GM23338 (cell line): ENCODE measurements around the gene TOB2.

Source experiments
- CREB1 ChIP-seq: fragments of 250-450 bp; sonication (Bioruptor Pico); IDR thresholded peaks from 2 replicates; pipeline ENCODE4 v1.5.0; 2020; ENCODE audit warnings: low read depth, mild to moderate bottlenecking, moderate library complexity
- EZH2 ChIP-seq: fragments of 200-600 bp; sonication (generic); IDR thresholded peaks from one replicate; pipeline ENCODE4 v1.8.0; 2017; ENCODE audit warnings: antibody characterized with exemption, mild to moderate bottlenecking, low read depth; ENCODE audit not compliant: unreplicated experiment
- EZH2phosphoT487 ChIP-seq: fragments of 200-600 bp; sonication (generic); IDR thresholded peaks from one replicate; pipeline ENCODE4 v1.8.1; 2018; ENCODE audit warnings: antibody characterized with exemption; ENCODE audit not compliant: unreplicated experiment
- JUNB ChIP-seq: IDR thresholded peaks from one replicate; pipeline ENCODE4 v1.6.1; 2016; ENCODE audit warnings: antibody characterized with exemption; ENCODE audit not compliant: unreplicated experiment
- NANOG ChIP-seq: IDR thresholded peaks from 2 replicates; pipeline ENCODE4 v1.6.1; 2016; ENCODE audit warnings: antibody characterized with exemption, borderline replicate concordance
- POLR2AphosphoS5 ChIP-seq: IDR thresholded peaks from 2 replicates; pipeline ENCODE4 v1.6.1; 2016; ENCODE audit warnings: antibody characterized with exemption, low read depth
- STAT1 ChIP-seq: IDR thresholded peaks from one replicate; pipeline ENCODE4 v1.6.1; 2016; ENCODE audit warnings: antibody characterized with exemption; ENCODE audit not compliant: unreplicated experiment
- ZNF114 ChIP-seq: fragments of 250-450 bp; sonication (Bioruptor Pico); IDR thresholded peaks from 2 replicates; pipeline ENCODE4 v1.5.0; 2020; ENCODE audit warnings: mild to moderate bottlenecking, moderate library complexity
- ZNF331 ChIP-seq: fragments of 250-450 bp; sonication (Bioruptor Pico); IDR thresholded peaks from 2 replicates; pipeline ENCODE4 v1.5.0; 2020; ENCODE audit warnings: low read depth, mild to moderate bottlenecking, moderate library complexity
- TF ChIP-seq, protein P1 (sequence below), 2 experiments: fragments of 200-600 bp in 1 of 2; sonication (generic) in 1 of 2; conservative IDR thresholded peaks; 2 replicates each; pipeline versions ENCODE4 v1.5.1 to v1.6.1; 2016 to 2017; ENCODE audit warnings: antibody characterized with exemption in 2 of 2, low read depth in 2 of 2, mild to moderate bottlenecking in 2 of 2, moderate library complexity in 1 of 2
- TF ChIP-seq, protein P2 (sequence below): IDR thresholded peaks from 2 replicates; pipeline ENCODE4 v1.6.1; 2016; ENCODE audit warnings: antibody characterized with exemption
- TF ChIP-seq, protein P3 (sequence below): IDR thresholded peaks from one replicate; pipeline ENCODE4 v1.6.1; 2018; ENCODE audit warnings: antibody characterized with exemption; ENCODE audit not compliant: unreplicated experiment

DNA sequence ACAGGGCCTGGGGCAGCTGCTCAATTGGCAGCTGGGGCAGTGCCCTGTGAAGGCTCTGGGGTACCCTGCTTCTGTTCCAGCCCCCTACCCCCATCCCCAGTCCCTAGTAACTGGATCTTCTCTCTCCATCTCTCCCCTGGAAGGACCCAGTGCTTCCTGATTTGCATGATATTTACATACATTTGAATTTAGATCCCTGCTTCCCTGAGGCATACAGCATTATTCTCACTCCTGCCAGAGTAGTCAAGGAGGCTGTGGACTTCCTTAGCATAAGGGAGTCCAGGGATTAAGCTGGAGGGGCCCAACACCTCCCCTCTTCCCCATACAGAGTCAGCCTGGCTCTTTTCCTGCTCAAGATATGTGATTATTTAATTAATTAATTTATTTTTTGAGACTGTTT lies 40.2 kb downstream of the TOB2 start:
- TF ChIP-seq, protein P1, sequence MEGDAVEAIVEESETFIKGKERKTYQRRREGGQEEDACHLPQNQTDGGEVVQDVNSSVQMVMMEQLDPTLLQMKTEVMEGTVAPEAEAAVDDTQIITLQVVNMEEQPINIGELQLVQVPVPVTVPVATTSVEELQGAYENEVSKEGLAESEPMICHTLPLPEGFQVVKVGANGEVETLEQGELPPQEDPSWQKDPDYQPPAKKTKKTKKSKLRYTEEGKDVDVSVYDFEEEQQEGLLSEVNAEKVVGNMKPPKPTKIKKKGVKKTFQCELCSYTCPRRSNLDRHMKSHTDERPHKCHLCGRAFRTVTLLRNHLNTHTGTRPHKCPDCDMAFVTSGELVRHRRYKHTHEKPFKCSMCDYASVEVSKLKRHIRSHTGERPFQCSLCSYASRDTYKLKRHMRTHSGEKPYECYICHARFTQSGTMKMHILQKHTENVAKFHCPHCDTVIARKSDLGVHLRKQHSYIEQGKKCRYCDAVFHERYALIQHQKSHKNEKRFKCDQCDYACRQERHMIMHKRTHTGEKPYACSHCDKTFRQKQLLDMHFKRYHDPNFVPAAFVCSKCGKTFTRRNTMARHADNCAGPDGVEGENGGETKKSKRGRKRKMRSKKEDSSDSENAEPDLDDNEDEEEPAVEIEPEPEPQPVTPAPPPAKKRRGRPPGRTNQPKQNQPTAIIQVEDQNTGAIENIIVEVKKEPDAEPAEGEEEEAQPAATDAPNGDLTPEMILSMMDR (conservative IDR thresholded peaks at IDR 0.05; ENCODE audit: low read depth in 2 of 2) = no peak
- TF ChIP-seq JUNB (no peak), EZH2phosphoT487 (no peak), EZH2 (no peak), ZNF331 (CRISPR knock-in tag) (no peak), POLR2AphosphoS5 (no peak), NANOG (no peak), CREB1 (no peak), STAT1 (no peak), ZNF114 (CRISPR knock-in tag) (no peak)
- TF ChIP-seq, protein P2, sequence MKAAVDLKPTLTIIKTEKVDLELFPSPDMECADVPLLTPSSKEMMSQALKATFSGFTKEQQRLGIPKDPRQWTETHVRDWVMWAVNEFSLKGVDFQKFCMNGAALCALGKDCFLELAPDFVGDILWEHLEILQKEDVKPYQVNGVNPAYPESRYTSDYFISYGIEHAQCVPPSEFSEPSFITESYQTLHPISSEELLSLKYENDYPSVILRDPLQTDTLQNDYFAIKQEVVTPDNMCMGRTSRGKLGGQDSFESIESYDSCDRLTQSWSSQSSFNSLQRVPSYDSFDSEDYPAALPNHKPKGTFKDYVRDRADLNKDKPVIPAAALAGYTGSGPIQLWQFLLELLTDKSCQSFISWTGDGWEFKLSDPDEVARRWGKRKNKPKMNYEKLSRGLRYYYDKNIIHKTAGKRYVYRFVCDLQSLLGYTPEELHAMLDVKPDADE = no peak
- TF ChIP-seq, protein P3, sequence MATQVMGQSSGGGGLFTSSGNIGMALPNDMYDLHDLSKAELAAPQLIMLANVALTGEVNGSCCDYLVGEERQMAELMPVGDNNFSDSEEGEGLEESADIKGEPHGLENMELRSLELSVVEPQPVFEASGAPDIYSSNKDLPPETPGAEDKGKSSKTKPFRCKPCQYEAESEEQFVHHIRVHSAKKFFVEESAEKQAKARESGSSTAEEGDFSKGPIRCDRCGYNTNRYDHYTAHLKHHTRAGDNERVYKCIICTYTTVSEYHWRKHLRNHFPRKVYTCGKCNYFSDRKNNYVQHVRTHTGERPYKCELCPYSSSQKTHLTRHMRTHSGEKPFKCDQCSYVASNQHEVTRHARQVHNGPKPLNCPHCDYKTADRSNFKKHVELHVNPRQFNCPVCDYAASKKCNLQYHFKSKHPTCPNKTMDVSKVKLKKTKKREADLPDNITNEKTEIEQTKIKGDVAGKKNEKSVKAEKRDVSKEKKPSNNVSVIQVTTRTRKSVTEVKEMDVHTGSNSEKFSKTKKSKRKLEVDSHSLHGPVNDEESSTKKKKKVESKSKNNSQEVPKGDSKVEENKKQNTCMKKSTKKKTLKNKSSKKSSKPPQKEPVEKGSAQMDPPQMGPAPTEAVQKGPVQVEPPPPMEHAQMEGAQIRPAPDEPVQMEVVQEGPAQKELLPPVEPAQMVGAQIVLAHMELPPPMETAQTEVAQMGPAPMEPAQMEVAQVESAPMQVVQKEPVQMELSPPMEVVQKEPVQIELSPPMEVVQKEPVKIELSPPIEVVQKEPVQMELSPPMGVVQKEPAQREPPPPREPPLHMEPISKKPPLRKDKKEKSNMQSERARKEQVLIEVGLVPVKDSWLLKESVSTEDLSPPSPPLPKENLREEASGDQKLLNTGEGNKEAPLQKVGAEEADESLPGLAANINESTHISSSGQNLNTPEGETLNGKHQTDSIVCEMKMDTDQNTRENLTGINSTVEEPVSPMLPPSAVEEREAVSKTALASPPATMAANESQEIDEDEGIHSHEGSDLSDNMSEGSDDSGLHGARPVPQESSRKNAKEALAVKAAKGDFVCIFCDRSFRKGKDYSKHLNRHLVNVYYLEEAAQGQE = no peak
